ENCODE data around the gene ARHGEF37. TPM values are rescaled to one million over a fixed set of nuclear protein-coding genes. Genes with fewer than 3 reads are reported as not detected.

The ARHGEF37 gene
- total and polyA plus RNA-seq, 9 of the 15 experiments (the other 6 are each of a cell fraction or from before 2014, with no cell fraction given) = 0.01 to 0.27 (median 0.05) TPM

GRCh38 chr5:149681252-149681651 is 100.0 kb downstream of the ARHGEF37 start:
- ATAC-seq (no peak; the same call in 1 of the 3 replicates), FAIRE-seq (no peak), DNase-seq (ENCODE audit: extremely low read depth in 1 of 4, low spot score in 3 of 4) (no peak)
- BruUV-seq (replicated peaks) = no TSS peak
- no peaks in the 10 kb centered on the region; a peak in 1 of 5 replicates for H3K27me3 ChIP-seq (ENCODE audit: control insufficient read depth in 2 of 2, insufficient read depth in 2 of 2, low read length in 2 of 2)
- H3K9me1 ChIP-seq (ENCODE audit: control insufficient read depth, insufficient read depth, low read length) = no peaks in the 10 kb centered on the region
- H4K20me1 ChIP-seq (replicated peaks; ENCODE audit: control insufficient read depth, insufficient read depth, low read length) = no peaks in the 10 kb centered on the region
- H3K4me2 ChIP-seq (ENCODE audit: insufficient read depth, low read length) = no peak overlapping the region
- peak overlapping the region; percentile 72; the same call in 1 of the 2 replicates for H2AFZ ChIP-seq (ENCODE audit: low read depth, low read length)
- TF ChIP-seq ZNF398 (CRISPR knock-in tag; IDR thresholded peaks at IDR 0.05) = no peak
- TF ChIP-seq CTCF (IDR thresholded peaks at IDR 0.05 in 2 of 3, conservative IDR thresholded peaks at IDR 0.05 in 1 of 3; ENCODE audit: insufficient read depth in 2 of 3, low read depth in 1 of 3, low read length in 3 of 3) = peak in 2 of 3 experiments; percentile 13 to 27; a peak in 1 of 6 replicates
- no peak for TF ChIP-seq ZNF740 (CRISPR knock-in tag; IDR thresholded peaks at IDR 0.05)
- 0 out of 4 replicates have a peak, but pooled peaks of 1 of the 2 experiments have one; percentile 36 for TF ChIP-seq ZNF740 (tag; IDR thresholded peaks at IDR 0.05)
- POLR2A ChIA-PET = no interaction called here
- in situ Hi-C loops (cut with MboI) (no loop called here), intact Hi-C loops (cut with micrococcal nuclease) (no loop called here)
- no peak overlapping the region for H3K9ac ChIP-seq (ENCODE audit: insufficient read depth in 1 of 2, low read depth in 2 of 2, low read length in 2 of 2)
- CTCF ChIA-PET (ENCODE audit: low intra/inter-chr PET ratio) = no interaction called here
- H3K36me3 ChIP-seq (ENCODE audit: control insufficient read depth, insufficient read depth, low read length) = no peaks in the 10 kb centered on the region
- H3K27ac ChIP-seq (ENCODE audit: extremely low read depth, low read depth, low read length) = no peak overlapping the region
- no peaks in the 10 kb centered on the region for H3K9me3 ChIP-seq (replicated peaks; ENCODE audit: control insufficient read depth, insufficient read depth, low read depth, low read length)
- no peaks in the 10 kb centered on the region for H3K79me2 ChIP-seq (ENCODE audit: control insufficient read depth, insufficient read depth, low read length)
- no peak overlapping the region for H3K4me3 ChIP-seq
- 54% methylated on average over 5 of the region's 5 CpGs for WGBS (ENCODE audit: insufficient coverage, low coverage, missing lambda C conversion rate)
- peaks cover 0 to 27% of the 10 kb centered on the region in 2 experiments; a peak in 2 of 5 replicates for H3K4me1 ChIP-seq (replicated peaks in 1 of 2; ENCODE audit: control insufficient read depth in 2 of 2, insufficient read depth in 2 of 2, low read length in 2 of 2)

Measured in K562 (cell line).